ENCODE measurements around the gene TLE2. TPM values are rescaled to one million over a fixed set of nuclear protein-coding genes. Genes with fewer than 3 reads are reported as not detected.
"Not testable (repeated sequence)": the region's sequence is repeated elsewhere in the genome, so short reads cannot be mapped to it uniquely, and the experiment has no call there.

The TLE2 gene
- total RNA-seq, 2 donors from 2014 or later = 4.5 to 5.0 TPM

- no peak for DNase-seq (ENCODE audit: low spot score in 2 of 2)
- Mint-ChIP-seq H3K9me3 (no peaks in the 10 kb centered on the region), H3K36me3 (peaks cover 5 to 22% of the 10 kb centered on the region in 2 donors), H3K27ac (peak overlapping the region; percentile 0 to 34)
- no peak for ATAC-seq
These were observed 29.8 kb upstream of the TLE2 start for GRCh38 chr19:3058821-3059314.

- ATAC-seq (no peak), DNase-seq (ENCODE audit: low spot score in 2 of 2) (no peak)
- Mint-ChIP-seq H3K9me3 (no peaks in the 10 kb centered on the region), H3K36me3 (peaks cover 5 to 22% of the 10 kb centered on the region in 2 donors), H3K27ac (peak overlapping the region; percentile 34 to 86)
These were observed 29.1 kb upstream of the TLE2 start for GRCh38 chr19:3058009-3058820.

- DNase-seq (ENCODE audit: low spot score in 2 of 2) (no peak), ATAC-seq (no peak)
- no peaks in the 10 kb centered on the region for H3K9me3 Mint-ChIP-seq
- H3K27ac Mint-ChIP-seq = peak overlapping the region; percentile 34 to 91
- peaks cover 0 to 18% of the 10 kb centered on the region in 2 donors for H3K36me3 Mint-ChIP-seq
These were observed 28.2 kb upstream of the TLE2 start for GRCh38 chr19:3057275-3057714.

GRCh38 chr19:3056417-3057088 is 27.5 kb upstream of the TLE2 start:
- H3K27ac Mint-ChIP-seq = peak overlapping the region in 1 of 2 donors; percentile 81
- DNase-seq (ENCODE audit: low spot score in 2 of 2) = no peak
- H3K36me3 Mint-ChIP-seq = peaks cover 0 to 18% of the 10 kb centered on the region in 2 donors
- no peak for ATAC-seq
- no peaks in the 10 kb centered on the region for H3K9me3 Mint-ChIP-seq

- H3K27ac Mint-ChIP-seq = peak overlapping the region in 1 of 2 donors; percentile 4
- ATAC-seq (no peak), DNase-seq (ENCODE audit: low spot score in 2 of 2) (no peak)
- H3K9me3 Mint-ChIP-seq = no peaks in the 10 kb centered on the region
- peaks cover 0 to 16% of the 10 kb centered on the region in 2 donors for H3K36me3 Mint-ChIP-seq
These were observed 26.8 kb upstream of the TLE2 start for GRCh38 chr19:3055741-3056416.

- ATAC-seq = no peak
These were observed 26.1 kb upstream of the TLE2 start for GRCh38 chr19:3054972-3055740.

GRCh38 chr19:3054265-3054971 is 25.3 kb upstream of the TLE2 start:
- Mint-ChIP-seq H3K36me3 (peaks cover 0 to 5% of the 10 kb centered on the region in 2 donors), H3K27ac (peak overlapping the region in 1 of 2 donors; percentile 81), H3K9me3 (no peaks in the 10 kb centered on the region)
- no peak for ATAC-seq
- DNase-seq (ENCODE audit: low spot score in 2 of 2) = no peak

More at GRCh38 chr19:3054972-3055740, 26.1 kb upstream of the TLE2 start:
- H3K36me3 Mint-ChIP-seq = peaks cover 0 to 11% of the 10 kb centered on the region in 2 donors
- peak overlapping the region; percentile 4 to 81 for H3K27ac Mint-ChIP-seq
- DNase-seq (ENCODE audit: low spot score in 2 of 2) = no peak
- H3K9me3 Mint-ChIP-seq = no peaks in the 10 kb centered on the region

- Mint-ChIP-seq H3K9me3 (no peaks in the 10 kb centered on the region), H3K36me3 (peaks cover 0 to 5% of the 10 kb centered on the region in 2 donors), H3K27ac (no peak overlapping the region)
- ATAC-seq (no peak), DNase-seq (ENCODE audit: low spot score in 2 of 2) (no peak)
These were observed 24.7 kb upstream of the TLE2 start for GRCh38 chr19:3053780-3054179.

GRCh38 chr19:3053218-3053621 is 24.1 kb upstream of the TLE2 start:
- Mint-ChIP-seq H3K9me3 (no peaks in the 10 kb centered on the region), H3K36me3 (peaks cover 0 to 5% of the 10 kb centered on the region in 2 donors), H3K27ac (no peak overlapping the region)
- DNase-seq (ENCODE audit: low spot score in 2 of 2) (no peak), ATAC-seq (peak in 1 of 2 donors; percentile 24)

- ATAC-seq; H3K9me3 Mint-ChIP-seq; H3K36me3 Mint-ChIP-seq; H3K27ac Mint-ChIP-seq; DNase-seq (ENCODE audit: low spot score in 2 of 2): not testable (repeated sequence)
These were observed 20.9 kb upstream of the TLE2 start for GRCh38 chr19:3050016-3050415.

GRCh38 chr19:3049089-3049488 is 20.0 kb upstream of the TLE2 start:
- no peak for ATAC-seq
- Mint-ChIP-seq H3K36me3 (no peaks in the 10 kb centered on the region), H3K9me3 (no peaks in the 10 kb centered on the region), H3K27ac (peak overlapping the region in 1 of 2 donors; percentile 10)
- DNase-seq (ENCODE audit: low spot score in 2 of 2) = no peak

GRCh38 chr19:3048190-3048533 is 19.1 kb upstream of the TLE2 start:
- H3K27ac Mint-ChIP-seq = peak overlapping the region in 1 of 2 donors; percentile 52
- ATAC-seq = no peak
- H3K36me3 Mint-ChIP-seq = no peaks in the 10 kb centered on the region
- DNase-seq (ENCODE audit: low spot score in 2 of 2) = no peak
- H3K9me3 Mint-ChIP-seq = no peaks in the 10 kb centered on the region

GRCh38 chr19:3047496-3048189 is 18.6 kb upstream of the TLE2 start:
- no peaks in the 10 kb centered on the region for H3K9me3 Mint-ChIP-seq
- H3K27ac Mint-ChIP-seq = peak overlapping the region; percentile 52 to 76
- DNase-seq (ENCODE audit: low spot score in 2 of 2) (peak in 1 of 2 donors; percentile 65), ATAC-seq (peak; percentile 80 to 82)
- H3K36me3 Mint-ChIP-seq = no peaks in the 10 kb centered on the region

- Mint-ChIP-seq H3K27ac (no peak overlapping the region), H3K36me3 (no peaks in the 10 kb centered on the region), H3K9me3 (no peaks in the 10 kb centered on the region)
- DNase-seq (ENCODE audit: low spot score in 2 of 2) = no peak
- ATAC-seq = no peak
These were observed 17.8 kb upstream of the TLE2 start for GRCh38 chr19:3046698-3047495.
